NCI-H1092 (cell line): ENCODE data around the gene RASGRP4.
"Not testable (repeated sequence)": the region's sequence is repeated elsewhere in the genome, so short reads cannot be mapped to it uniquely, and the experiment has no call there.

Experiments used
- DNase-seq: peaks from one replicate; lab custom pipeline; 2025; lab: John Stamatoyannopoulos, UW

RASGRP4 gene

DNA sequence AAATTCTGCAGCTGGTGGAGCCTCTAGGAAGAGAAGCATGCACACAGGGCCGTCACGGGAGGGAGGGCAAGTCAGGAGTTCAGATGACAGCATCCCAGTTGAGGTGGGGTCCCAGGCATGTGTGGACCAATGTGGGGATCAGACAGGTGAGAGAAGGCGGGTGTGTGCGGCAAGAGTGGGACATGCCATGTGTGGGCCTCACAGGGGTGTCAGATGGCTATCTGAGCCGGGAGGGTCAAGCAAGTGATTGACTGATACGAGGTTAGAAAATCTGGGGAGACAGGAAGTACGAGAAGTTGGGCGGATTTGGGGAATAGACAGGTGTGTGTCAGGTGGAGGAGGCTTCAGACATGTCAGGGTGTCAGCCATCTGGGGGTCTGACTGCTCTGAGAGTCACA, 8.9 kb downstream of the RASGRP4 start:
- no peak for DNase-seq

DNA sequence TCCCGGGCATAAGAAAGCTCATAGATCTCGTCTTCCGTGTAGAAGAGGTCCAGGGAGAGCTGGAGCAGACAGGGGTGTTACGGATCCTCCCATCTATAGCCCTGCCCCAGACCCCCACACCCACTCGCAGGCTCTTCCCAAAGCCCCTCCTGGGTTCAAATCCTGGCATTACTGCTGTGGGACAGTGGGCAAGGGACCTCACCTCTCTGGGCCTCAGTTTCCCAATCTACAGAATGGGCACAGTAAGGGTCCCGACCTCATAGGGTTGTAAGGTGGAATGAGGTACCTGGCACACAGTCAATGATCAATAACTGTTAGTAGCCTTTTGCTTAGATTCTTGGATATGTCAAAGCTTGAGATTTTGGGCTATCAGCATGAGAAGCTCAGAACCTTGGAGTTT, 12.6 kb downstream of the RASGRP4 start:
- no peak for DNase-seq

DNA sequence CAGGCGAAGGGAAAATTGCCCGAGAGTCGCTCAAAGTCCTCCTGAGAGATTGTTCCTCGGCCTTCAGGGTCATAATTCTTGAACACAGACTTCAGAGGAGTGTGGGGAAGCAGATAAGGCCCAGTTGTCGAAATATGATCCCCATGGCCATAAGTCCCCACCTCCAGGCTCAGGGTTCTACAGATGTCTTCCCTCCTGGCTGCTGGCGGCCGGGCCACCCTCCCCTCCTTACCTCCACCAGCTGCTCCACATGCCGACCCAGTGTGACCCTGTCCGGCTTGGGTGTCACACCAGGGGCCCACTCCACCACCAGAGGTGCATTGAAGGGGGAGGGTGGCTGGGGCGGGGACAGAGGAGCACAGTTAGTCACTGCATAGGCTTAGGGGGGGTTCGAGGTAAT, 13.1 kb downstream of the RASGRP4 start:
- DNase-seq = no peak

DNA sequence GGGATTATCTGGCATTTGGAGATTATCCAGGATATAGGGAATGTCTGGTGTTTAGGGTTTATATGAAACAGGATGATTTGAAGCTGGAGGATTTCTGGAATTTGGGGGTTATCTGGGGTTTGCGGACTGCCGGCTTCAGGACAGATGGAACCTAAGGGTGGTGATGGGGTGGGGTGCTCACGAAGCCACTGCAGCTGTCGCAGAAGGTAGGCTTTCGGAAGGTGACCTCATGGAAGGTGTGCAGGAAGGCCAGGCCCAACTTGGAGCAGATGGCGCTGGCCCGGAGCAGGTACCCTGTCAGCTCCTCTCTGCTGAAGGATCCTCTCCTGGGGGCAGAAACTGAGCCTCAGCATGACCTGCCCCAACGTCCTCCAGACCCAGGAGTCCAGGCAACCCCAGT, 13.5 kb downstream of the RASGRP4 start:
- no peak for DNase-seq

DNA sequence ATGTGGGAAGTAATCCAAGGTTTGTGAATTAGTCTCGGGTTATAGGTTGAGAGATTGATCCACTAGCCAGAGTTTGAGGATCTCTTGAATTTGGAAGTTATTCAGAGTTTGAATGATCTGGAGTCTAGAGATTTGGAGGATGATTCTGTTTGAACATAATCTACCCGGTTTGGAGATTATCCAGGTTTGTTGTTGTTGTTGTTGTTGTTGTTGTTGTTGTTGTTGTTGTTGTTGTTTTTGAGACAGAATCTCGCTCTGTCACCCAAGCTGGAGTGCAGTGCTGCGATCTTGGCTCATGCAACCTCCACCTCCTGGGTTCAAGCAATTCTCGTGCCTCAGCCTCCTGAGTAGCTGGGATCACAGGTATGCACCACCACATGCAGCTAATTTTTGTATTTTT, 14.1 kb downstream of the RASGRP4 start:
- not testable (repeated sequence) for DNase-seq

DNA sequence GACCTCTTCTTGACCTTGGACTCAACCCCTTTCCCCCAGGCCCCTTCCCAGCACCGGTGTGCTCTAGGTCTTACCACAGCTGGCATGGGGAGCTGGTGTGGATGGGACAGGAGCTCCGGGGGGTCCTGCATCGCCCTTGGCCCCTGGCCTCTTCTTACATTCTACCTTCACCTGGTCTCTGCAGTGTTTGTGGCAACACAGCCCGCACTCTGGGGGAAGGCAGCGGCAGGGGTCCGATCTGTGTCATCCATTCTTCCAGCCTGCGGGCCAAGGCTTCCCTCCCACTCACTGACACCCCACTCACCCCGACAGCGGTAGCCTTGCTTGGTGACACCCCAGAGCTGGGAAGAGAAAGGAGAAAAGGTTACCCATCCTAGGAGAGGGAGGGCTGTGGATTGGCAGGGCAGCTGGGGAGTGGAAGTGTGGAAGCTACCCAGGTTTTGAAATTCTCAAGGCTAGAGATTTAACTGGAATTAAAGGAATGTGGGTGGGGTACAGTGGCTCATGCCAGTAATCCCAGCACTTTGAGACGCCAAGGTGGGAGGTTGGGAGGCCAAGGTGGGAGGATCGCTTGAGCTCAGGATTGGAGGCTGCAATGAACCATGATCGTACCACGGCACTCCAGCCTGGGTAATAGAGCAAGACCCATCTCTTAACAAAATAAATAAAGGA, 14.8 kb downstream of the RASGRP4 start:
- DNase-seq = no peak

DNA sequence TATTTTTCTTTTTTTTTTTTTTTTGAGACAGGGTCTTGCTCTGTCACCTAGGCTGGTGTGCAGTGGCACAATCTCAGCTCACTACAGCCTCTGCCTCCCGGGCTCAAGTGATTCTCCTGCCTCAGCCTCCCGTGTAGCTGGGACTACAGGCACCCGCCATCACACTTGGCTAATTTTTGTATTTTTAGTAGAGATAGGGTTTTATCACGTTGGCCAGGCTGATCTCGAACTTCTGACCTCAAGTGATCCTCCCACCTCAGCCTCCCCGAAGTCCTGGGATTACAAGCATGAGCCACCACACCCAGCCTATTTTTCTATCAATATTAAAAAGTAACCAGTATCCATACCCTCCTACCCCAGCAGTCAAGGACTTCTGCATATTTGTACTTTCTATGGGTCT, 15.6 kb downstream of the RASGRP4 start:
- not testable (repeated sequence) for DNase-seq

DNA sequence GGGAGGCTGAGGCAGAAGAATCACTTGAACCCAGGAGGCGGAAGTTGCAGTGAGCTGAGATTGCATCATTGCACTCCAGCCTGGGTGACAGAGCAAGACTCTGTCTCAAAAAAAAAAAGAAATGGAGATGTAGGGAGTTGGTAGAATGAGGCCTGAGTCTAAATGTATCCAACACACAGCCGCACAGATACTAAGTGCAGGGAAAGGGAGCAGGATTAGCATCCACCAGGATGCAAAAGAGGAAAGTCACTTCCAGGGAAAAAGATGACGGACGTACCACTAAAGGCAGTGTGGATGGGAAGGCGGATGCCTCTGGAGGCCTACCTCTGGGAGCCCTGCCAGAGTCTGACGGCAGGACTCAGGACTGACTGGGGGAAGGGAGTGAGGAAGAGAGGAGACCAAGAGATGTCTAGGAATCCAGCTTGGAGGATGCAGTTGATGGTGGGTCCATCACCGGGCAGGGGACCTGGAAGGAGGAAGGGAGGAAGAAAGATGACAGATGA, 16.3 kb downstream of the RASGRP4 start:
- DNase-seq = no peak

DNA sequence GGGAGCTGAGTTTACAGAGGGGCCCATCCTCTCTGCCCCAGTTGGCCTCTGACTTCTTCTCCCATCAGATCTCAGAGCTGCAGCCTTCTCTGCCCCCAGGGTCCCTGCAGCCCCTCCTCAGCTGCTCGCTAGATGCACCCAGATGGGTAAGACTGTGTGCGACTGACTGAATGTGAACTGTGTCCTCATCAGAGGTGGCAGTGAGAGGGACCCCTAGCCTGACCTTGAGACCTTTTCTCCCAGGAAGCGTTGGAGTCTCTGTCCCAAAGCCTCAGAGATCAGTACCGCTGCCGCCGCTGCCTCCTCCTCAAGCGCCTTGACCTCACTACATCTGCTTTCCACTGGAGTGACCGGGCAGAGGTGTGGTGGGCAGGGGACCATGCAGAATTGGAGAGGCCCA, 20.7 kb downstream of the RASGRP4 start:
- no peak for DNase-seq

DNA sequence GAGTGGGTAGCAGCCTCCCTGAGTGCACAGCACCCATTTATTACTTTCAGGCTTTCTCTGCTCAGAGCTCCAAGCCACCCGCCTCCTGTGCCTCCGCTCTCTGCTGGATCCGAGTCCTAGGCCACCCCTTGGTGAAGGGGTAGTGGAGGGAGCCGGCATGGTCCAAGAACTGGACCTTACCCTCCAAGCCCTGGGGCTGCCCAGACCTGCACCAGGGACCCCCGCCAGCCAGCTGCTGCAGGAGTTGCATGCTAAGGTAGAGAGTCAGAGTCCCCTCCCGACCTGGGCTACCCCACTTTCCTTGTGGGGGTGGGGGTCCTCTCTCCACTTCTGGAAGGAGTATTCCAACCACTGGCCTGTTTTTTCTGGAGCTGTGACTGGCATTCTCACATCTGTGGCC, 21.2 kb downstream of the RASGRP4 start:
- no peak for DNase-seq

DNA sequence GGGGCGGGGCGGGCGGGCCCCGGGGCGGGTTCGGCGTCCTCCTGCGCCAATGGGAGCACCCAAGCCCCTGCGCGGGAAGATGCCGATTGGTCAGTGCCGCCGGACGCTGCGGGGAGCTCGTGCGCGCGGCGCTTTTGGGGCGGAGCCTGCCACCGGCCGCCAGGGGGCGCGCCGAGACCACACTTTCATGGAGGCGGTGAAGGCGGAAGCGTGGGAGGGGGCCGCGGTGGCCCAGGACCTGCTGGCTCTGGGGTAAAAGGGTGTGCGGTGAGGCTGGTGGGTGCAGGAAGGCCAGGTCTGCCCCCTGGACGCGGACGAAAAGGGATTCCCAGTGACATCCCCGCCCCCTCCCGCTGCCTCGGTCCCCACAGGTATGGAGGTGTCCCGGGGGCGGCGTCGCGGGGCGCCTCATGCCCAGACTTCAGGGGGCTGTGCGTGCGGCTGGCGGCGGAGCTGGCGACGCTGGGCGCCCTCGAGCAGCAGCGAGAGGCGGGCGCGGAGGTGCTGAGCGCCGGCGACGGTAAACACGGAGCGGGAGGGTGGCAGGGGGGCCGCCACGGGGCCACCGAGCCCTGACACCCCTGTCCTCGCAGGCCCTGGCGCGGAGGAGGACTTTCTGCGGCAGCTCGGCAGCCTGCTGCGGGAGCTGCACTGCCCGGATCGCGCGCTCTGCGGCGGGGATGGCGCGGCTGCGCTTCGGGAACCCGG, 22.9 kb downstream of the RASGRP4 start, which contains the start of gene FAM98C:
Gene FAM98C, plus strand, starts transcription at position 127 of the 708 bp plus-strand sequence. Its CDS starts 61 bp downstream, at position 188.
- DNase-seq = peak; percentile 90

DNA sequence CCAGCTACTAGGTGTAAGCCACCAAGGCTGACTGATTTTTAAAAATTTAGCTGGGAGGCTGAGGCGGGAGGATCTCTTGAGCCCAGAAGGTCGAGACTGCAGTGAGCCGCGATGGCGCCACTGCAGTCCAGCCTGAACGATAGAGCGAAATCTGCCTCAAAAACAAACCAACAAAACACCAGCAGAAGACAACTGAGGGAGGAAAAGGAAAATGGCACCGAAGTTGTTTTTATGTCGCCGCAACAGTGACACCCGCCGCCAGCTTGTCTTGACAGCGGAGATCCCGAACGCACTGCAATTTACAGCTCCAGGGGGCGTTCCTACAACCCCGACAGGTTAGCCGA, 23.4 kb downstream of the RASGRP4 start:
- DNase-seq = no peak

DNA sequence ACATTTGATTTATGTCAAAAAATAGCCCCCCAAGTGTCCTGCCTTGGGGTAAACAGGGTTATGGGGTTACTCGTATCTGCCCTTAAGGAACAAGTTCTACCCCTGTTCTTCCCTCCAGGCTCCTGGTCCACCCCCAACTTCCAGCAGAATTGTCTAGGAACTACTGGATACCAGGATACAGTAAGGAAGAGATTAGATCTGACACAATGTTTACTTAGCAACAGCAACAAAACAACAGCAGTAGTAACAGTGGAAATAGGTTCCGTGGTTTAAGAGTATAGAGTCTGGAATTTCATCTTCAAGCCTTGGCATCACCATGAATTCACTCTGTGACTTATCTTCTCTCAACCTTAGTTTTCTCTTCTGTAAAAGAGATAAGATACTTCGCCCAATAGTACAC, 24.9 kb downstream of the RASGRP4 start:
- DNase-seq = no peak

DNA sequence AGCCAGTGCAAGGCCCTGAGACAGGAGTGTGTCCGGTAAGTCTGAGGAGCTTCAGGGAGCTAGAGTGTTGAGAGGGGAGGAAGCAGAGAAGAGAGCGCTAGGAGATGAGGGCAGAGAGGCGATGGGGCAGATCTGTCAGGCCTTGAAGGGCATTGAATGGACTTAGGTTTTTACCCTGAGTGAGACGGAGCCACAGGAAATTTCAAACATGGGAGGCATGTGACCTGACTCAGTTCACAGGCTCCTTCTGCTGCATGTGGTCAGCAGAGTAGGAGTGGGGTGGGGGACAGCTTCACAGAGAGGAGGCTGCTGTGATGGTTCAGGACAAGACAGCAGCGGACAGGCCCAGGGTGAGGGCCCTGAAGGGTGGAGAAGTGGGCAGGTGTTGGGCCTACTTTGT, 25.7 kb downstream of the RASGRP4 start:
- DNase-seq = no peak

DNA sequence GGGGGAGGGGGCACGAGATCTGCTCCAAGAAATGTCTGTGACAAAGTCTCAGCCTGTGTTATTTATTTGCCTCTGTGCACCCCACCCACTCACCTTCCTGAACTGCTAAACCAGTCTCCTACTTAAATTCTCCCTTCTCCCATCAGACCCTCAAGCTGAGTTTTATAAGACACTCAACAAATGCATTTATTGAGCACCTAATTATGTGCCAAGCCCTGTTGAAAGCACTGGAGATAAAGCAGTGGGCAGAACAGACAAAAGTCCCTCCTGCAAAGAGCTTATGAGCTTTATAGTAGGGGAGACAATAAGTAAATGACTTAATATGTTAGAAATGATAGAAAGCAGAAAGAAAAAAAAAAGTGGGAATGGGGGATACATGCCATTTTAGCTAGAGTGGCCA, 26.5 kb downstream of the RASGRP4 start:
- DNase-seq = no peak

DNA sequence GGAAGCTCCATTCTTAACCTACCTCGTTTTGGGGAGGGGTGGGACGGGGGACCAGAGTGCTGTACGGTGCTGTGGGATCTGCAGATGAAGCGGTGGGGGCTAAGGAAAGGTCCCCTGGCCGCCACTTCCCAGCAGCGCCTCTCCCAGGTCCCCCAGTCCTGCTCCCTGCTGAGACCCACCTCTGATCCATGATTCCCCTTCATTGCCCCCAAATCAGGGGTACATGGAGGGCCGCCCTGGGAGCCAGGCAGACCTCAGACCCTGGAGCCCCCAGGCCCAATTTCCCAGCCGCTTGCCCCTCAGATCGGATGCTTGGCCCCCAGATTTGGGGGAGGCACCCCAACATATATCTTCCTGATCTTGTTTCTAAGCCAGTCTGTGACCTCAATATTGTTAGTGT, 26.9 kb downstream of the RASGRP4 start:
- no peak for DNase-seq

DNA sequence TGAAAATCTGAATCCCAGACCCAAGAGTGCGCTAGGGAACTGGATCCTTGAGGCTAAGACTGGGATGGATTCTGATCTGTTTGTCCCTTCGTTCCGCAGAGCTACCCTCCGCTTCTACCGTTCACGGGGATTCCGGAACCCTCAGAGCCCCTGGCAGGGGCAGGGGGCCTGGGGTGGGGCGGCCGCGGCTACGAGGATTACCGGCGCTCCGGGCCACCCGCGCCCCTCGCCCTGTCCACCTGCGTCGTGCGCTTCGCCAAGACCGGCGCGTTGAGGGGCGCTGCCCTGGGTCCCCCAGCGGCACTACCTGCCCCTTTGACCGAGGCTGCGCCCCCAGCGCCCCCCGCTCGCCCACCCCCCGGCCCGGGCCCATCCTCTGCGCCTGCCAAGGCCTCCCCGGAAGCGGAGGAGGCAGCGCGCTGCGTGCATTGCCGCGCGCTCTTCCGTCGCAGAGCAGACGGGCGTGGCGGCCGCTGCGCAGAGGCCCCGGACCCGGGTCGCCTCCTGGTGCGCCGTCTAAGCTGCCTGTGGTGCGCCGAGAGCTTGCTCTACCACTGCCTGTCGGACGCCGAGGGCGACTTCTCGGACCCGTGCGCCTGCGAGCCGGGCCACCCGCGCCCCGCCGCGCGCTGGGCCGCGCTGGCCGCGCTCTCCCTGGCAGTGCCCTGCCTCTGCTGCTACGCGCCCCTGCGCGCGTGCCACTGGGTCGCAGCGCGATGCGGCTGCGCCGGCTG, 30.5 kb downstream of the RASGRP4 start:
- no peak for DNase-seq

DNA sequence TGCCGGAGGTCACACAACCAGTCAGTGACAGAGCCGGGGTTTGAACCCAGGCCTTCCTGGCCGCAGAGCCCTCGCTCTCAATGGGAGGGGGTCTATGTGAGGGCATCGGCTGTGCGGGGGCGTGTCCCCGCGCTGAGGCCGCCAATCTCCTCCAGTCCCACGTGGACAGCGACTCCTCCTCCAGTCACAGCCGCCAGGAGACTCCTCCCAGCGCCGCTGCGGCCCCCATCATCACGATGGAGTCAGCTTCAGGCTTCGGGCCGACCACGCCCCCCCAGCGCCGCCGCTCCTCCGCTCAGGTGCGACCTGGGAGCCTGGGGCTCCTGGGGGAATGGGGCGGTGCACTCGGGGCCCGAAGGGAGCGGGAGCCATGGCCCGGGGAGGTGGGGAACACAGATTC, 31.5 kb downstream of the RASGRP4 start:
- no peak for DNase-seq

DNA sequence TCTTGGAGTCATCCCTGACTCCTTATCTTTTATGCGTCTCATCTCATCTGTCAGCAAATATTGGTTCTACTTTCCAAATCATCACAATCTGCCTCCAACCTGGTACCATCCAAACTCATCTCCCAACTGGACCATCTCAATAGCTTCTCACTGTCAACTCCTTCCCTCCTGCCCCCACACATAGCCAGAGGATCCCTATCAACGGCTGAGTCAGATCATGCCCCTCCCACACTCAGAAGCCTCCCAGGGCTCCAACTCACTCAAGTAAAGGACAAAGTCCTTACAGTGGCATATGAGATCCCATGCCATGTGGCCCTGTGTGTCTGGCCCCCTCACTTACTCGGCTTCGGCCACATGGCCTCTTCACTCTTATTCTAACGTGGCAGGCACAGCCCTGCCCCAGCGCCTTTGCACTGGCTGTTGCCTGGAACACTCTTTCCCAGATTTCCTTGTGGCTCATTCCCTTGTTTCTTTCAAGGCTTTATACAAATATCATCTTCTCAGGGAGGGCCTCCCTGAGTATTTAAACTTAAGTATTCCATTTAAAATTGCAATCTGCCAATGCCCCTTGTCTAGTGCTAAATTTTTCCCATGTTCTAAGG, 33.2 kb downstream of the RASGRP4 start:
- DNase-seq = no peak

DNA sequence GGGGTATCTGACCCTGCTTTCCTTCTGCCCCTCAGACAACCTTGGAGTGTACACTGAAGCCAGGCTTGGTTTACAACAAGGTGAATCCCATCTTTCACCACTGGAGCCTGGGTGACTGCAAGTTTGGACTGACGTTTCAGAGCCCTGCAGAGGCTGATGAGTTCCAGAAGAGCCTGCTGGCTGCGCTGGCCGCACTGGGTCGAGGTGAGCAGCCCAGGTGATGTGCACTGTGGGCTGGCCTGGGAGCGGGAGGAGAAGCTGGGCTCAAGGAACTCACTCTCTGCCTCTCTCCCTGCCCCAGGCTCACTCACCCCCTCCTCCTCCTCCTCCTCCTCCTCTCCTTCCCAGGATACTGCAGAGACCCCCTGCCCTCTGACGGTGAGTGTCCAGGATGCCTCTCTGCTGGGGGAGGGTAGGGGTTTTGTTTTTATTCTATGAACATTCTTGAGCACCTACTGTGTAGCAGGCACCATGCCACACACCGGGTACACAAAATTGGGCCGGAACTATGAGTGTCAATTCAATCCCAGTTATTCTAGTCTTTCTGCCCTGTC, 34.0 kb downstream of the RASGRP4 start:
- no peak for DNase-seq

DNA sequence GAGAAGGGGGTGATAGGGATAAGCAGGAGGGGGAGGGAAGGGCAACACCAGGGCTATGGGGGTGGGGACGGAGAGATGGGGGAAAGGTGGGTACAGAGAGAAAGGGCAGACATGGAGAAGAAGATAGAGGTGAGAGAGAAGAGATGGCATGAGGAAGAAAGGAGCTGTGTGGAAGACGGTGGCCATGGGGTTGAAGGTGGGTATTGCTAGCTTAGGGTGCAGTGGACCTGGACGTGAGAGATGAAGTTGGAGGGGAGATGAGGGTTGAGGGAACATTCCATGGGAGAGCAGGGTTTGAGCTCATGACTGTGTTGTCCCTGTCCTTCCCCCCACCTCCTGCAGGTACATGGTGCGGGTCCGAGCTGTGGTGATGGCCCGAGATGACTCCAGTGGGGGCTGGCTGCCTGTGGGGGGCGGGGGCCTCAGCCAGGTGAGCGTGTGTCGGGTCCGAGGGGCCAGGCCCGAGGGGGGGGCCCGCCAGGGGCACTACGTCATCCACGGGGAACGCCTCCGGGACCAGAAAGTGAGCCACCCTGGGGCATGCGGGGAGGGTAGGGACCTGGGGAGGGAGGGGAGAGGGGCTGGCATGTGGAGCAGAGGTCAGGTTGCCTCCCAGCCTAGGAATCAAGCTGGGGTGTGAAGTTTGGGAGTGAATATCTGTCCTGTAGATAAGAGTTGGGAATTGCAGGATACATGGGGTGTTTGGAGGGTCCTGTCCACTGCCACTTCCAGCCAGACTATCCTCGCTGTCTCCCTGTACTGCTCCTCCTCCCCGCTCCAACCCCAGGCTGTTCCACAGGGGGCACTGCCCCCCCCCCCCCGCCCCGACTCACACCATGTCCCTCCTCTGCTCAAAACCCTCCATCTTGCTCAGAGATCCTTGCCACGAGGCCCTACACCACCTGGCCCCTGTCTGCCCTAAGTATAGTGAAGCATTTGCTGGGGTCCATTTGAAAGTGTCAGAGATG, 35.8 kb downstream of the RASGRP4 start:
- DNase-seq = no peak
